HG03442 (cell line): ENCODE results near the gene NEK4.
"Not testable (repeated sequence)": the region's sequence is repeated elsewhere in the genome, so short reads cannot be mapped to it uniquely, and the experiment has no call there.

Source experiments
- ATAC-seq: cut with Tn5 transposase; IDR thresholded peaks from one replicate; pipeline ENCODE4 v1.9.1; 2021; ENCODE audit warnings: mild to moderate bottlenecking, moderate library complexity; ENCODE audit not compliant: unreplicated experiment

The NEK4 gene

DNA sequence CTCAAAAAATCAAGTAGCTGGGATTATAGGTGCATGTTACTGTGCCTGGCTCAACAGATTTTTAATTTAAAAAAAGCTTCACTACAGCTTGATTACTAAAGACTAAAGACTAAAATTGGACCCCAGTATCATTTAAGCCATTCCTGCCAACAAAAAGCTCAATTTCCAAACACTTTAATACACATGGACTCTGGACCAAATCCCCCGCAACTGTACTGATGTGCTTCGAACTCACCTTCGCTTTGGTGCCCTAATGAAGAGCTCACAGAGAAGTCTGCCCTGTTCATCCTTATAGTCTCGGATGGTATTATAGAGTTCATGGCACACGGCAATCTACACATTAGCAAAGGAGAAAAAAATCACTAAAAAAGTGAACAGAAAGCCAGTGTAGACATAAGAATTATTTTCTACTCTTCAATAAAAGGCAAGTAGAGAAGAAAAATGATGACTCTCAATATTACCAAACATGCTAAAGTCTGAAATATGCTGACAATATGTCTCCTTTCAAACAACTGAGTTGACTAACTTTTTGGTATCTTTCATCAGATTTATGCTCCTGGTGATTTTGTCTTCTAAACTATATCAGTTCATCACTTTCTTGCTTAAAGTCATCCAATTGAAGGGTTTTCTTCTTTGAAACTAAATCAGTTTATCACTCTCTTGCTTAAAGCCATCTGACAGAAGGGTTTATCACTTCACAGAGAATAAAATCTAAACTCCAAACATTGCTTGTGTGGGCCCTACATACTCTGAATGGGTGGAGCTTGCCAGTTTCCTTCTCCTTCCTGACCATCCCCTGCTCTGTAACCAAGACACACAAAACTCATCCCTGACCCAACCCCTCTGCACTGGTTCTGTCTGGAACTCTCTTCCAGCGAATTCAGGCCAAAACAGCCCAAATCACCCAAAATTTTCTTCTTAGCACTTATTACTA, 92.2 kb downstream of the NEK4 start:
- no peak for ATAC-seq

DNA sequence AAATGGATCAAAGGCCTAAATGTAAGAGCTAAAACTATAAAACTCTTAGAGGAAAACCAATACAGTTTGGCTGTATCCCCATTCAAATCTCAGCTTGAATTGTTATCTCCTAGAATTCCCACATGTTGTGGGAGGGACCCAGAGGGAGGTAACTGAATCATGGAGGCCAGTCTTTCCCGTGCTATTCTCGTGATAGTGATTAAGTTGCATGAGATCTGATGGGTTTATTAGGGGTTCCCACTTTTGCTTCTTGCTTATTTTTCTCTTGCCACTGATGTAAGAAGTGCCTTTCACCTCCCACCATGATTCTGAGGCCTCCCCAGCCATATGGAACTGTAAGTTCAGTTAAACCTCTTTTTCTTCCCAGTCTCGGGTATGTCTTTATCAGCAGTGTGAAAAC, 94.5 kb downstream of the NEK4 start:
- not testable (repeated sequence) for ATAC-seq

DNA sequence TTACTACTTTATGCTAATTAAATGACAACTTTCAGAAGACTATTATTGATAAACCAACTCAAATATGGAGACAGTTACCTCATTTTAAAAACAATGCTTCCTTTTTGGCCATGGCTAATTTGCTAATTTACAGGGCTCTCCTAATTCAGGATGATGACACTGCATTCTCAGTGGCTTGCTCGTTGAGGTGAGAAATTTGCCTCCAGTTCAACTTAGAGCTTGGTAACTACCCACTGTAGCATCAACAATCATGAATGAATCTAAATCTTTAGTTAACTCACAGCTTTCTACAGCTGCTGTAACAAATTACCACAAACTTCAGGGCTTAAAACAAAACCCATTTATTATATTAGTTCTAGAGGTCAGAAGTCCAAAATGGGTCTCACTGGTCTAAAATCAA, 99.1 kb downstream of the NEK4 start:
- ATAC-seq = no peak

DNA sequence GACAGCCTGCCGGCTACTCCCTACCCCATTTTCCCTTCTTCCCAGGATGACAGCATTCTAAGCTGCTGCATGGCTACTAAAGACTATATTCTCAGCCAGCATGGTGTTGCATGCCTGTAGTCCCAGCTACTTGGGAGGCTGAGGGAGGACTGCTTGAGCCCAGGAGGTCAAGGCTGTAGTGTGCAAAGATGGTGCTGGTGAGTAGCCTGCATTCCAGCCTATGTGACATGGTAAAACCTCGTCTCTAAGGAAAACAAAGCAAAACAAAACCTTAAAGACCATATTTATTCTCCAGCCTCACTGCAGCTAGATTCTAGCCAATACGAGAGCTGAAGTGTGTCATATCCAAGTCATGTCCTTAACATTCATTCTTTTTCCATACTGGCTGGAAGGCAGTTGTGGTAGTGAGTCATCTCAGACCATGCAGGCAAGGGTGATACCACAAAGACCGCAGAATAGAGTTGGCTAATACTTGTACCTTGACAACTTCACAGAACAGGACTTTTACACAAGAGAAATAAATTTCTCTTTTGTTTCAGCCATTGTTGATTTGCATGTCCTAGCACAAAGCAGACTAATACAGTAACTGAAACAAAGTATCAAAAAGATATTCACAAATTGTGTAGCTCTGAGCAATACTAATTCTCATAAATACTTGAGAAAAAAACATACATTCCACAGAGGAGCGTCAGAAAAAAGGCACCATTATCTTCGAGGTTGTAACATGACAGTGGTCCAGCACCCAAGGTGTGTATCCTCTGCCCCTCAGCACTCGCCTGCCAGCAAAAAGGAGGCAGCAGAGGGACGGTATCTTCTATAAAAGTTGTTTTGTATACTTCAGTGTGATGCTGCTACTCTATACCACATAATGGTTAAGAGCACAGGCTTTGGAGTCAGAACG, 99.9 kb downstream of the NEK4 start:
- ATAC-seq = peak; percentile 90

DNA sequence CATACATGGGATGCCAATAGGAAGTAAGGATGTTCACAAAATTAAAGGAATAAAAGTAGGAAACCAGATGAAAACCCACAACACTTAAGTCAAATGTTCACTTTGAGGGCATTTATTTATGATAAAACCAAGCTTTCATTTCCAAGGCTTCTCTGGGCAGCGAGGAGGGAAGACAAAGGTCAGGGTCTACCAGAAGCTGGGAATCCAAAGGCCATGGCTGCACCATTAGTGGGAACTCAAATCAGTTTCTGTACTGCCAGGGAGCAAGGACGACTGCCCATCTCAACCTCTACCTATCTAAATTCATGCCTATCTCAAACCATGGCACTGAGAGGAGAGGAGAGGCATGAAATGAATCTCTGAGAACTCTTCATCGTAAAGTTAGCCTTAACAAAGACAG, 107.6 kb downstream of the NEK4 start:
- ATAC-seq = no peak

DNA sequence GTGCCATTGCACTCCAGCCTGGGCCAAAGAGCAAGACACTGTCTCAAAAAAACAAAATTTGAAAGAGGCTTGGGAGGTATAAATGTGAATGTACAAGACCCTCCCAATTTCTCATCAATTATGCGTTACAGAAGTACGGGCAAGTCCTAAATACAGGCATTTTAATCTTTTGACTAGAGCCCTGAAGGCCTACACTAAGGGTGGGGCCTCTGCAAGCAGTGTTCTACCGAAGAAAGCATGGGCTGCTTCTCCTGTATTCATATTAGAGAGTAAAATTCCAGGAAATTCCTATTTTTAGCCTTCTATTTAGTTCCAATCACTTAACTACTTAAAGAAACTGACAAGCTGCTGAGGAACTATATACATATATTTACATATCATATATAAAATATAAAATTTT, 110.7 kb downstream of the NEK4 start:
- no peak for ATAC-seq
